Testis (tissue), 3 donors: ENCODE results near the gene PCMTD2. TPM values are rescaled to one million over a fixed set of nuclear protein-coding genes. Genes with fewer than 3 reads are reported as not detected.

Experiments used
- DNase-seq: peaks from one replicate; pipeline ENCODE4 v3.0.0-alpha.2; 2019
- H3K27ac ChIP-seq, 2 donors: fragments of 200-600 bp; sonication (generic); one replicate each; pipeline ENCODE4 v1.5.1; 2019
- H3K27me3 ChIP-seq: fragments of 200-600 bp; sonication (generic); one replicate; pipeline ENCODE4 v1.5.1; 2019
- H3K36me3 ChIP-seq: fragments of 200-600 bp; sonication (generic); one replicate; pipeline ENCODE4 v1.5.1; 2017; ENCODE audit warnings: low read depth; ENCODE audit errors: missing control alignments
- H3K4me1 ChIP-seq: fragments of 200-600 bp; sonication (generic); one replicate; pipeline ENCODE4 v1.5.1; 2019
- H3K4me3 ChIP-seq, 2 donors: fragments of 200-600 bp; sonication (generic); one replicate each; pipeline ENCODE4 v1.5.1; 2017 to 2019
- H3K9me3 ChIP-seq: fragments of 200-600 bp; sonication (generic); one replicate; pipeline ENCODE4 v1.5.1; 2017
- POLR2A ChIP-seq: fragments of 450-650 bp; IDR thresholded peaks from one replicate; pipeline ENCODE4 v1.6.1; 2017; ENCODE audit warnings: antibody characterized with exemption, mild to moderate bottlenecking, moderate library complexity
- WGBS, 2 donors: methylation state at CpG; one replicate each; pipeline ENCODE4 v1.1.5; 2018; 5-methylcytosine and 5-hydroxymethylcytosine counted together
- intact Hi-C: fragments of 100-400 bp; cut with DNase I; formaldehyde crosslinking; loops from one replicate; pipeline ENCODE4 v1.15.1; 2023; ENCODE audit warnings: low total_unique reads
- polyA plus RNA-seq: library from polyadenylated mRNA; stranded (reverse); fragments of 350-450 nt; fragmentation: Illumina TruSeq; extraction: RNeasy Lipid Tissue Mini Kit (QIAGEN cat#74804); gene quantifications from one replicate; pipeline ENCODE4 v1.2.3, GENCODE V29; 2014; ENCODE audit warnings: low read depth, low replicate concordance; ENCODE audit not compliant: insufficient read depth
- total RNA-seq, 2 donors: library from RNA; depleted of rRNA; stranded (reverse); fragments of >200 nt; gene quantifications; one replicate each; pipeline ENCODE4 v1.2.3, GENCODE V29; 2016
- TF ChIP-seq, protein P1 (sequence below), 3 experiments: fragments of 450-650 bp in 2 of 3; fragments of 200-600 bp in 1 of 3; sonication (generic) in 1 of 3; IDR thresholded peaks; one replicate each; pipeline ENCODE4 v1.5.1; 2016 to 2019; ENCODE audit warnings: antibody characterized with exemption in 3 of 3, mild to moderate bottlenecking in 2 of 3, moderate library complexity in 1 of 3

The PCMTD2 gene
- total and polyA plus RNA-seq, 3 donors from 2014 or later = 57.6 to 156 (median 96.4) TPM

DNA sequence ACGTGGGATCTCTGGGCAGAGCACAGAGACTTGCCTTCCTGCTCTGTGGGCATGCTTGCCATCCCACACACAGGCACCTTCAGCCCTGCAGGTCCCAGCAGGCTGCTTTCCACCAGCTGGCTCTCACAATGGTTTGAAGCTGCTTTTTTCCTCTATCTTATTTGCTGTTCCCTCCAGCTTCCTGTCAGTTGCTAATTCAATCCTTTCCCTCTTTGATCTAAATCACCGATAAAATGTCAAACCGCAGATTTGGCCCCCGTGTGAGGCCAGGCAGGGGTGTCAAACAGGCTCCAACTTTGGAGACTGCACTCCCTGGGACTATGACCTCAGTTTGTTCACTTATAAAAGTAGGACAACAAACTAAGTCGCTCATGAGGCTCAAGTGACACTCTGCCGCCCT lies 40.6 kb upstream of the PCMTD2 start:
- WGBS, 2 donors = 76 to 86% methylated on average over 6 of the region's 6 CpGs
- Histone ChIP-seq H3K4me3 (no peak overlapping the region), H3K9me3 (no peaks in the 10 kb centered on the region), H3K27ac (no peak overlapping the region), H3K27me3 (no peaks in the 10 kb centered on the region), H3K36me3 (no peaks in the 10 kb centered on the region), H3K4me1 (peaks cover 27% of the 10 kb centered on the region)
- intact Hi-C loops = no loop called here
- no peak for DNase-seq
- TF ChIP-seq POLR2A = no peak
- TF ChIP-seq, protein P1, sequence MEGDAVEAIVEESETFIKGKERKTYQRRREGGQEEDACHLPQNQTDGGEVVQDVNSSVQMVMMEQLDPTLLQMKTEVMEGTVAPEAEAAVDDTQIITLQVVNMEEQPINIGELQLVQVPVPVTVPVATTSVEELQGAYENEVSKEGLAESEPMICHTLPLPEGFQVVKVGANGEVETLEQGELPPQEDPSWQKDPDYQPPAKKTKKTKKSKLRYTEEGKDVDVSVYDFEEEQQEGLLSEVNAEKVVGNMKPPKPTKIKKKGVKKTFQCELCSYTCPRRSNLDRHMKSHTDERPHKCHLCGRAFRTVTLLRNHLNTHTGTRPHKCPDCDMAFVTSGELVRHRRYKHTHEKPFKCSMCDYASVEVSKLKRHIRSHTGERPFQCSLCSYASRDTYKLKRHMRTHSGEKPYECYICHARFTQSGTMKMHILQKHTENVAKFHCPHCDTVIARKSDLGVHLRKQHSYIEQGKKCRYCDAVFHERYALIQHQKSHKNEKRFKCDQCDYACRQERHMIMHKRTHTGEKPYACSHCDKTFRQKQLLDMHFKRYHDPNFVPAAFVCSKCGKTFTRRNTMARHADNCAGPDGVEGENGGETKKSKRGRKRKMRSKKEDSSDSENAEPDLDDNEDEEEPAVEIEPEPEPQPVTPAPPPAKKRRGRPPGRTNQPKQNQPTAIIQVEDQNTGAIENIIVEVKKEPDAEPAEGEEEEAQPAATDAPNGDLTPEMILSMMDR (IDR thresholded peaks at IDR 0.05) = no peak

DNA sequence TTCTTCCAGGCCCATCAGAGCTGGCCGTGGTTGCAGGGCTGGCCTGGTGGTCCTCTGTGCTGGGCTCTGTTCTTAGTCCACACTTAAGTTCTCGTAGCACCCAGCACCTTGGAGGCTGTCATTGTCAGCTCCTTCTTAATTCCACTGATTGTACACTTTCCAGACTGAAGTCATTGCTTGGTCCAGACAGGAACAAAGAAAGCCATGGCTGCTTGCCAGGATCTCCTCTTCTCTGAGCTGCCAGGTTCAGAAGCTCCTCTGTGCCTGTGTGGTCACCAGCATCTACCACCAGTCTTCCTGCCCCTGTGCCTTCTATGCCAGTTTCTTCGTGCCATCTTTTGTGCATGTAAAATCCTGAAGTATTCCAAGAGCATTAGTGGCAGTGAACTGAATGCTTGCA lies 39.5 kb upstream of the PCMTD2 start:
- peak; percentile 87 for DNase-seq
- peaks cover 27% of the 10 kb centered on the region for H3K4me1 ChIP-seq

DNA sequence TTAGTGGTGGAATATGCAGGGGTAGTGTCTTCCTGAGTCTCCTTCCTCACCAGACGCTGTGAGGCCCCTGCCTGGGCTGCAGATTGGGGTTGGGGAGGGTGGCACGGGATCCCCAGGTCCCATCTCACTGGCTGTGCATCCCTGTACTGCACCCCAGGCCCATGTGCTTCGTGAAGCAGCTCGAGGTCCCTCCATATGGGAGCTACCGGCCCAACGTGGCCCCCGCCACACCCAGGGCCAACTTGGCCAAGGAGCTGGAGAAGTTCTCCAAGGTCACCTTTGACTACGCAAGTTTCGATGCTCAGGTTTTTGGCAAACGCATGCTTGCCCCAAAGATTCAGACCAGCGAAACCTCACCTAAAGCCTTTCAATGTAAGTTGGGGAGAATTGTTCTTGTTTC lies 38.6 kb upstream of the PCMTD2 start:
- H3K4me1 ChIP-seq = peaks cover 31% of the 10 kb centered on the region
- no peak for DNase-seq
- no peak overlapping the region for H3K27ac ChIP-seq
- no peaks in the 10 kb centered on the region for H3K27me3 ChIP-seq
- intact Hi-C loops = no loop called here
- H3K4me3 ChIP-seq = no peak overlapping the region
- no peaks in the 10 kb centered on the region for H3K9me3 ChIP-seq
- TF ChIP-seq POLR2A = no peak
- TF ChIP-seq, protein P1 (IDR thresholded peaks at IDR 0.05) = no peak
- H3K36me3 ChIP-seq = no peaks in the 10 kb centered on the region
- 81 to 96% methylated on average over 10 to 11 of the region's 11 CpGs for WGBS, 2 donors

More for the DNA sequence above, 39.5 kb upstream of the PCMTD2 start:
- H3K9me3 ChIP-seq = no peaks in the 10 kb centered on the region
- intact Hi-C loops = no loop called here
- WGBS, 2 donors = 55 to 71% methylated on average over 3 of the region's 3 CpGs
- no peaks in the 10 kb centered on the region for H3K36me3 ChIP-seq
- TF ChIP-seq, protein P1 (IDR thresholded peaks at IDR 0.05) = no peak
- no peak overlapping the region for H3K27ac ChIP-seq
- H3K27me3 ChIP-seq = no peaks in the 10 kb centered on the region
- H3K4me3 ChIP-seq = no peak overlapping the region

DNA sequence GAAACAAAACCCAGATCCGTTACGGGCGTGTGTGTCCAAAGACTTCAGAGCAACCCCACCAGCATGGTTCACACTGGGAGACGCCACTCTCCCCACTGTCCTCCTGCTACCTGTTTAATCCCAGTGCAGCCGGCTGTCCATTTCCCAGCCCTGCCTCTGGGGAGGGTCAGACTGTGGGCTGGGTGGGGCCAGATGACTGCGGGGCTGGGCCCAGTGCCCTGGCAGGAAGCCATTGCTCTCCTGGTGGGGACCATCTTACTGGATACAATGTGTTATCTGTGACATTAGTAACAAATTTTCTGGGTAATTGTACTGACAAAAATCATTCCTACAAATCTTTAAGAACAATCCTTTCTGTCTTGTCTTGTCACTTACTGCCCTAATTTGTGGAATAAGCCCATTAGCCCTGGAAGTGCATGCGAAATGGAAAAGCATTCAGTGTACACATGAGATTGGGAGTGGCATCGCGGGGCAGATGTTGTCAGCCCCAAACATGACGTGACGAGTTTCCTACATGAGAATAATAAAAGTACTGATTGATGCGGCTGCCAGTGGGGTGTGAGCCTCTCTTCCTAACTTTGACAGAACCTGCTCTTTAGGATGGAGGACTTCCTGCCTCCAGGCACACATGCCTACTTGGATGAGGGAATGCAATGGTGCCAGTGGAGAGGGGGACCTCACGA lies 37.9 kb upstream of the PCMTD2 start:
- H3K9me3 ChIP-seq = no peaks in the 10 kb centered on the region
- intact Hi-C loops = no loop called here
- peak; percentile 91 for DNase-seq
- H3K36me3 ChIP-seq = no peaks in the 10 kb centered on the region
- 69 to 84% methylated on average over 13 of the region's 13 CpGs for WGBS, 2 donors
- TF ChIP-seq POLR2A = no peak
- TF ChIP-seq, protein P1 (IDR thresholded peaks at IDR 0.05) = peak in 1 of 3 experiments; percentile 9
- H3K27ac ChIP-seq = no peak overlapping the region
- H3K4me3 ChIP-seq = no peak overlapping the region
- no peaks in the 10 kb centered on the region for H3K27me3 ChIP-seq
- H3K4me1 ChIP-seq = peaks cover 32% of the 10 kb centered on the region

DNA sequence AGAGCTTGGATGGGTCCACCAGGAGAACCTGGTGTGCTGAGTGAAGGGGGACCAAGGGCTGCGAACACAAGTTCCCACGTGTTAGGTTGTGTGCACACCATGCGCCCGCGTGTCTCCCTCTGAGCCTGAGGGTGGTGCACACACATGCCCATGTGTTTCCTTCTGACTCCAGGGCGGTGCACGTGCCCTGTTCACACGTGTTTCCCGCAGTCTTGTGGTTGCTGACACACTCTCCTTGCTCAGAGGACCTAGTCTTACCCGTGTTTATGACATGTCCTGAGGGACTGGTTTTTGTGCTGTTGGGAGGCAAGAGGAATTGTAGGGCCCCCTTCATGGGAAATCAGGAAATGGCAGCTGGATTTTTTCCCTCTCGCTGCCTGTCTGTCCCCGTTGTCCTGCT lies 36.3 kb upstream of the PCMTD2 start:
- H3K4me1 ChIP-seq = peaks cover 34% of the 10 kb centered on the region
- no peak overlapping the region for H3K4me3 ChIP-seq
- DNase-seq = no peak
- H3K27me3 ChIP-seq = no peaks in the 10 kb centered on the region
- WGBS, 2 donors = 90 to 92% methylated on average over 11 to 12 of the region's 12 CpGs
- no peak overlapping the region for H3K27ac ChIP-seq
- H3K9me3 ChIP-seq = no peaks in the 10 kb centered on the region
- no peaks in the 10 kb centered on the region for H3K36me3 ChIP-seq
- intact Hi-C loops = no loop called here
- TF ChIP-seq, protein P1 (IDR thresholded peaks at IDR 0.05) = no peak
- TF ChIP-seq POLR2A = no peak
